HG03097 (cell line): ENCODE measurements around the gene TBC1D30.
"Not testable (repeated sequence)": the region's sequence is repeated elsewhere in the genome, so short reads cannot be mapped to it uniquely, and the experiment has no call there.

Experiments used
- ATAC-seq: cut with Tn5 transposase; IDR thresholded peaks from one replicate; pipeline ENCODE4 v1.9.1; 2021; ENCODE audit not compliant: unreplicated experiment, low FRiP score

Gene TBC1D30

DNA sequence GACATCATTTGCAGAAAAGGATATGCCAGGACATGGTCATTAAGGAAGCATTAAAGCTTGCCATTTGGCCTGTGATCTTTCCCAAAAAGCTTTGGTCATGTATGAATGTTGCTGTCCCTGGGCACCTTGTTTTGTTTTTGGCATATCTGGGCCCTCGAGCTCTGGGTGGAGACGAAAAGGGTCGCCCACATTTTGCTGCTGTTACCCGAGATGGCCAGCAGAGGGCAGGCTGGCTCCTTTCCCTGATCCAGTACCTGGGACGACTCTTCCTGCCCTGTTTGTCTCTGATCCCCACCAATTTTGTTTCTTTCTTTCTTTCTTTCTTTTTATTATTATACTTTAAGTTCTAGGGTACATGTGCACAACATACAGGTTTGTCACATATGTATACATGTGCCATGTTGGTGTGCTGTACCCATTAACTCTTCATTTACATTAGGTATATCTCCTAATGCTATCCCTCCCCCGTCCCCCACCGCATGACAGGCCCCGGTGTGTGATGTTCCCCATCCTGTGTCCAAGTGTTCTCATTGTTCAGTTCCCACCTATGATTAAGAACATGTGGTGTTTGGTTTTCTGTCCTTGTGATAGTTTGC, 22.2 kb upstream of the TBC1D30 start:
- ATAC-seq: not testable (repeated sequence)

- ATAC-seq: no peak
Observed at GRCh38 chr12:64806173-64806572, 18.3 kb upstream of the TBC1D30 start.

DNA sequence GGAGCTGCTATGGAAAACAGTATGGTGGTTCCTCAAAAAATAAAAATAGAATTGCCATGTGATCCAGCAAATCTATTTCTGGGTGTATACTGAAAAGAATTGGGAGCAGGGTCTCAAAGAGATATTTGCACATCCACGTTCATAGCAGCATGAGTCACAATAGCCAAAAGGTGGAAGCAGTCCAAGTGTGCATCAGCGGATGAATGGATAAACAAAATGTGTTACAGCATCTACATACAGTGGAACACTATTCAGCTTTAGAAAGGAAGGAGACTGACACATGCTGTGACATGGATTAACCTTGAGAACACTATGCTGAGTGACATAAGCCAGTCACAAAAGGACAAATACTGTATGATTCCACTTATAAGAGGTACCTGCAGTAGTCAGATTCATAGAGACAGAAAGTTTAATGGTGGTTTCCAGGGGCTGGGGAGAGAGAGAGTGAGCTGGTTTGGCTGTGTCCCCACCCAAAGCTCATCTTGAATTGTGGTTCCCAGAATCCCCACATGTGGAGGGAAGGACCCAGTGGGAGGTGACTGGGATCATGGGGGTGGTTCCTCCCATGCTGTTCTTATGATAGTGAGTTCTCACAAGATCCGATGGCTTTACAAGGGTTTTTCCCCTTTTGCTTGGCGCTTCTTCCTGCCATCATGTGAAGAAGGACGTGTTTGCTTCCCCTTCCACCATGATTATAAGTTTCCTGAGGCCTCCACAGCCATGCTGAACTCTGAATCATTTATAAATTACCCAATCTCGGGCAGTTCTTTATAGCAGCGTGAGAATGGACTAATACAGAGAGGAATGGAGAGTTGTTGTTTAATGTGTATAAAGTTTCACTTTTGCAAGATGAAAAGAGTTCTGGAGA, 17.6 kb upstream of the TBC1D30 start:
- no peak for ATAC-seq

DNA sequence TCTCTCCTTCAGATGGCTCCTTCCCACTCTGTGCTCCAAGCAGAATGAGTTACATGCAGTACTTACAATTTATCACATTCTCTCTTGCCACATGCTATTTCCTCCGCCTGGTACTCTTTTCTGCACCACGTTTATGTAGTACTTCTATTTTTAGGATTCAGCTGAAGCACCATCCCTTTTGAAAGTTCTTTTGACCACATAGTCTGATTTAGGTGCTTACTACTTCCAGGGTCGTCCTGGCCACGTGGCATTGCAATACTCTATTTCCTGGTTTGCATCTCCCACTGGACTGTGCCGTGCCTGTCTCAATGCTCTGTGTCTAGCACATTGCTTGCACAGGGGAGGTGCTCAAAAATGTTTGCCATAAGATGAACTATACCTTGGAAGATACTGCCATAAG, 16.3 kb upstream of the TBC1D30 start:
- no peak for ATAC-seq

- no peak for ATAC-seq
Observed at GRCh38 chr12:64810831-64811230, 13.6 kb upstream of the TBC1D30 start.

DNA sequence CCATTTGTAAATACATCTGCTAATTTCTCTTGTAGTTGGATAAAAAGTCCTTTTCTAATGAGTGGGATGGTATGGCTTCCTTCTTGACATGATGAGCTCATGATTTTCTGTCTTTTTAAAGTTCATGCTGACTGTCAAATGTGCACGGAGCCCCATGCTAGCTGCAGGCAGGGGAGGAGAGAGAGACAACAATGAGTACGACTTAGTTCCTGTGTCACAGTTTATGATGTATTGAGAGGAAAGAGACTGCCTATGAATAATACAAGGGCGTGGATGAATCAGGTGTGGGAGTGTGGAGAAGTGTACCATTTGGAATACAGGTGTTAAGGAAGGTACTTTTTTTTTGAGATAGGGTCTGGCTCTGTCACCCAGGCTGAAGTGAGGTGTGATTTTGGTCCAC, 10.7 kb upstream of the TBC1D30 start:
- ATAC-seq: no peak

GRCh38 chr12:64814432-64814831, 10.0 kb upstream of the TBC1D30 start:
- ATAC-seq: no peak

DNA sequence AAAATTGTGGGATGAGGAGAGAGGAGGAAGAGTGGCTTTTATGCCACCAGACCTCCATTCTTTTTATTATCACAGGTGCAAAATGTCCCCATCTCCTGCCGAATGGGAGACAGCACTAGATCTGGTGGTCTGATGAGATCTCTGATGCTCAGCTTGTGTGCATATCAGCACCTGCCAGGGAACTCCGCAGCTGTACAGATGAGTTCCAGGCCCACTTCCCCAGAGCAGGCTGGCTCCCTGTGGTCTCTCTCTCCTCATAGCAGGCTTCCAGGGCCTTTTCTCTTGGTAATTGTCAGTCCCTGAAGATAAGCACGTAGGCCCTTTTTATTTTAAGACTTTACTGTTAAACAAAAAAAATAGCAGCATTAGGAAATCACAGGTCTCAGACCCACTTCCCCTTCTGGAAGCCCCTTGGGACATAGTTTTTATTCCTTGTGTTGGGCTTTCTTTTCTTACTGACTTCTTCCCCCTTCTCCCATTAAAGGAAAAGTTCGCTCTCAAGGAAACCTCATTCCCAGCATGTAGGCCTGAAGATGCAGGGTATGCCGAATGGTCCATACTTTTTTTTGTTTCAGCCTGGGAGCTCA, 4.5 kb upstream of the TBC1D30 start:
- no peak for ATAC-seq

- no peak for ATAC-seq
Observed at GRCh38 chr12:64820593-64820992, 3.9 kb upstream of the TBC1D30 start.

GRCh38 chr12:64821116-64821630, 3.3 kb upstream of the TBC1D30 start:
- no peak for ATAC-seq

GRCh38 chr12:64824130-64824499, 332 bp upstream of the TBC1D30 start:
- ATAC-seq: no peak

DNA sequence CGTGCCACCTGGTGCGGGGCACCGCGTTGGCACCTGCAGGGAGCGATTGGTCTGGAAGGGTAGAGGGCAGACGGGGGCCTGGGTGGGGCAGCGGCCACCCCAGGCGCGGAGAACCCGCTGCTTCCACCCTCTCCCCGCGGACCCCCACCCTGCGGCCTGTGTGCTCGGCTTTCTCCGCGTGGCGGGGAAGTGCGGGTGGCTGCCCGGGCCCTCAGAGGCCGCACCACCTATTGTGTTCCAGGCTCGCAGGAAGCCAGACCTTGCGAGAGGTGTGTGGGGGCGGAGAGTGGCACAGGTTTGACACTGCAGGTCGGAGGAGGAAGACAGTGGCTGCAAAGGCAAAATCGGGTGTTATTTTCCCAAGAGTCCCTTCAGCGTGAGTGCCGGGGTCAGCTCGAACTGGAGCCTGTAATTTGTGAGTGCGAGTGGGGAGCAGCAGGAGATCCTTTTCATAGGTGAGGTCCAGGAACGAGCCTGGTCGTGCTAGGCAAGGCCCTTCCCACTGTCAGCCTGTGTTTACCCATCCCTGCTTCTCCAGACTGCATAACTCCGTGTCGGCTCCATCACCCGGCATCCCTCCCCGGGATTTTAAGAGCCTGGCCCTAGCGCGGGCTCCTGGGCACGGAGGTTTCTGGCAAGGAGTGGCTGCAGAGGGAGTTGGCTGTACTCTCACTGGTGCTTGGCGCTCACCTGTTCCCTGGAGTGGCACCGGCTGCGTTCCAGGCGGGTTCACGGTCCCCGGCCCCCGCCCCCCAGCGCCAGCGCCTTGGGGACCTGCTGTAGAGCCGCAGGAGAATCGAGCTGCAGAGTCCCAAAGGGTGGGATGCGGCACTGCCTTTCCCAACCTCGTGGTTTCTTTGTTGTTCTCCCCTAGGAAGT, 935 bp downstream of the TBC1D30 start:
- ATAC-seq: no peak

DNA sequence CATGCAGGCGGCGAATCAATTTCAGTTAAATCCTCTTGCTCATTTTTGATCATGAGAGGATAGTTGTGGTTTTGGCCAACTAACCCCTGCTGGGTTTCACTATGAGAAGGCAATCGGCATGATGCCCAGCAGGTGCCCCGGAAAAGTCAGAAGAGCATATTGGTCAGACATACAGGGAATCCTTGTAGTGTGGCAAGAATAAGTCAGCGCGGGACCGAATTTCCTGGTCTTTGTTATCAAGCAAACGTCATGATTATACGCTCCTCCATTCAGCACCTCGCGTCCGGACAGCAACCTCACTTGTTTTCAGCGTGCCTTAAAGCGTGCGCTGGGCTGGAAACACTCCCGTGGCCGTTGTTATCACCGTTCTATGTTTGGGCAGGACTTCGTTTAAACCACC, 1.8 kb downstream of the TBC1D30 start:
- ATAC-seq: peak; percentile 70

- ATAC-seq: no peak
Observed at GRCh38 chr12:64828713-64829112, 4.3 kb downstream of the TBC1D30 start.

DNA sequence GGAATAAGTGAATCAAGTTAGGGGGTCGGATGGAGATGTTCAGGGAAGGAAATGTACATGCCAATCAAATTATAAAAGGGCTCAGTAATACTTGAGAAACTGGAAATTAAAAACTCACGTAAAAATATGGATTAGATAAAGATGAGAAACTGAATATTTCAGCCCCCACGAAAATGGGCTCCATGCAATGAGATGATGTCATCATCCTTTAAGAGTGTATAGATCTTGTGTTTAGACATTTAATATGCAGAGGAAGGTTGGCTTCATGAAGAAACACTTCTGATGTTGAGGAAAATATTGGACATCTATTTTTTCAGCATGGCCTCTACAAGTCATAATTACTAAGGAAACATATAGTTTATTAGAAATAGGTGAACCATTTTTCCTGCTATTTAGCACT, 9.5 kb downstream of the TBC1D30 start:
- no peak for ATAC-seq

GRCh38 chr12:64835901-64836300, 11.5 kb downstream of the TBC1D30 start:
- ATAC-seq: no peak

- ATAC-seq: no peak
Observed at GRCh38 chr12:64836856-64837255, 12.4 kb downstream of the TBC1D30 start.

GRCh38 chr12:64837427-64837826, 13.0 kb downstream of the TBC1D30 start:
- no peak for ATAC-seq

- ATAC-seq: no peak
Observed at GRCh38 chr12:64840119-64840518, 15.7 kb downstream of the TBC1D30 start.

DNA sequence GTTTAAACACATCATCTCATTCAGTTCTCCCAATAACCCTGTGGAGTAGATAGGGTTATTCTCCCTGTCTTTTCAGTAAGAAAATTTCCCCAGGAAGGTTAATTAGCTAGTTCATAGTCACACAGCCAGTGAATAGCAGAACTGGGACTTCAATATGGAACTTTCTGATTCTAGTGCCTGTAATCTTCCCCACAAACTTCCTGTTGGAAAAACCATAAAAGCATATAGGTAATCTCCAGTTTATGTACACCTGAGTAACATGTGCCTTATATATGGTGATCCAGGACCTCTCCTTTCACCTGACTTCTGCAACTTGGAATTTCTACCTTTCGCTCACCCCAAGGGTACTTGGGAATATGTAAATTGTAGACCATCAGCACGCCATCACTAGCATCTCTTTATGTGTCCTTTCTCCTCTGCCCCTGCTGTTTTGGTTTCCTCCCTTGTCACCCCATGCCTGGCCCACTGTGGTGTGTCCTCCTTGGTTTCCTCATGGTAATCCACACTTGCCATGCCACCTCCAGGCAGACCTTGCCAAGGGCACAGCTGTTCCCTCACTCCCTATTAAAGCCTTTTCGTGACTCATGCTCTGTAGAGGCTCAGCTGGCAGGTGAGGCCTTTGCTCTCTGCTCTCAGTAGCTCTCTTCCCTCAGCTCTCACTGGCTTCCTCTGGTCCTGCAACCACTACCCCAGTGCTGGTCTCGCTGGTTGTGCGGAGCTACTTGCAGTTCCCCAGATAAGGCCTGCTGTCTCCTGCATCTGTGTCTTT, 16.7 kb downstream of the TBC1D30 start:
- ATAC-seq: no peak
